MCF 10A (cell line): Measurements from ENCODE around the gene GPR146. TPM values are rescaled to one million over a fixed set of nuclear protein-coding genes. Genes with fewer than 3 reads are reported as not detected.

Experiments
- BruUV-seq: library from RNA; stranded (reverse); fragments of 400-500 nt; replicated peaks from 2 replicates; lab custom pipeline; 2021; lab: Mats Ljungman, UMichigan
- CTCF ChIA-PET: fragments of 300-600 bp; sonication (Branson Sonifier 250); formaldehyde crosslinking; extraction: SDS; loops from one replicate; lab custom pipeline; 2021; ENCODE audit warnings: antibody characterized with exemption, inconsistent platforms; lab: Yijun Ruan, JAX
- POLR2A ChIA-PET: fragments of 300-600, 350-650 bp; sonication (Branson Sonifier 250); formaldehyde crosslinking; extraction: SDS; loops from one replicate; lab custom pipeline; 2020; ENCODE audit warnings: antibody characterized with exemption, inconsistent platforms; lab: Yijun Ruan, JAX
- DNase-seq: peaks from one replicate; pipeline ENCODE4 v3.0.0-alpha.2; 2018; ENCODE audit not compliant: unreplicated experiment
- H3K27ac Mint-ChIP-seq: one replicate; pipeline ENCODE4 v1.8.0; 2022; ENCODE audit warnings: mild to moderate bottlenecking, low read depth, mixed read lengths; ENCODE audit not compliant: unreplicated experiment
- H3K27me3 Mint-ChIP-seq: one replicate; pipeline ENCODE4 v1.8.0; 2022; ENCODE audit warnings: mixed read lengths; ENCODE audit not compliant: insufficient read depth, unreplicated experiment
- H3K36me3 Mint-ChIP-seq: one replicate; pipeline ENCODE4 v1.8.0; 2022; ENCODE audit warnings: mild to moderate bottlenecking, moderate library complexity, mixed read lengths; ENCODE audit not compliant: insufficient read depth, unreplicated experiment
- H3K4me1 Mint-ChIP-seq: one replicate; pipeline ENCODE4 v1.8.0; 2022; ENCODE audit warnings: mixed read lengths; ENCODE audit not compliant: insufficient read depth, unreplicated experiment
- H3K4me3 Mint-ChIP-seq: one replicate; pipeline ENCODE4 v1.8.0; 2022; ENCODE audit warnings: mild to moderate bottlenecking, moderate library complexity, mixed read lengths; ENCODE audit not compliant: unreplicated experiment
- H3K9me3 Mint-ChIP-seq: one replicate; pipeline ENCODE4 v1.8.0; 2022; ENCODE audit warnings: mixed read lengths; ENCODE audit not compliant: unreplicated experiment
- intact Hi-C: fragments of 100-400 bp; cut with micrococcal nuclease; formaldehyde crosslinking; loops from 2 replicates; pipeline ENCODE4 v1.14.1; 2022
- total RNA-seq: library from RNA; stranded (reverse); gene quantifications from 2 replicates; pipeline ENCODE4 v1.2.3, GENCODE V29; 2022
- TF ChIP-seq, protein P1 (sequence below): fragments of 200-600 bp; IDR thresholded peaks from one replicate; pipeline ENCODE4 v1.8.0; 2022; ENCODE audit warnings: antibody characterized with exemption, mild to moderate bottlenecking; ENCODE audit not compliant: unreplicated experiment

Gene GPR146
- total RNA-seq, 1 experiment from 2014 or later: not detected

DNA sequence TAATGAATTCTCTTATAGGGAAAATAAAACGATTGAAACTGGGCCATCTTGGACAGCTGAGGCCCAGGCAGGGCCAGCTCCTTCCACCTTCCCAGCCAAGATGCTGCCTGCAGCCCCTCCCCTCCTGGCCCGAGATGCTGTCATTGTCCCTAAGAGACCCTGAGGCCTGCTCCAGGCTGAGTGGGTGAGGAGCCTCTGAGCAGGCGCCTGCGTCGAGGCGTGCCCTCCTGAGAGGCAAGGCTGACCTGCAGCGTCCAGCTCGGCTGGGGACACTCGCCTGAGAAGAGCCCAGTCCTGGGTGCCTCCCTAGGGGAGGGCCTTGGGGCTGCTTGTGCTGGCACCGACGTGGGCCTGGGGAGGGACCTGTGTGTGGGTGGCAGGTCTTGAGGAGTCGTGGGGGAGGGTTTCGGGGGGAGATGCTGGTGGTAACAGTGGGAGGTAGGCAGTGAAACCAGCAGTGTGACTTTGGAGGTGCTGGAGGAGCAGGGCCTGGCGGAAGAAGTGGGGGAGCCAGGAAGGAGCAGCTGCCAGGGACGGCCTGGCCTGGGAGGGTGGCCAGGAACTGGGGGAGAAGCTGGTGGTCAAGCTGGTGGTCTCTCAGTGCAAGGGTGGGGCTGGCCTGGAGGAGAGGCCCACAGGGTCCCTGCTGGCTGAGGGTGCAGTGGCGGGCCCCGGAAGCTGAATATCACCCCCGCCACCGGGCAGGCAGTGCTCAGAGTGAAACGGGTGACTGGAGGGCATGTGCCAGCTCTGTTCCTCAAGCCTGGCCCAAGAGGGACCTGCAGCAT lies 7.9 kb downstream of the GPR146 start:
- intact Hi-C loops: no loop called here
- Mint-ChIP-seq H3K27me3 (no peaks in the 10 kb centered on the region), H3K27ac (no peak overlapping the region), H3K36me3 (no peaks in the 10 kb centered on the region), H3K4me3 (no peak overlapping the region), H3K4me1 (no peaks in the 10 kb centered on the region), H3K9me3 (no peaks in the 10 kb centered on the region)
- TF ChIP-seq, protein P1, sequence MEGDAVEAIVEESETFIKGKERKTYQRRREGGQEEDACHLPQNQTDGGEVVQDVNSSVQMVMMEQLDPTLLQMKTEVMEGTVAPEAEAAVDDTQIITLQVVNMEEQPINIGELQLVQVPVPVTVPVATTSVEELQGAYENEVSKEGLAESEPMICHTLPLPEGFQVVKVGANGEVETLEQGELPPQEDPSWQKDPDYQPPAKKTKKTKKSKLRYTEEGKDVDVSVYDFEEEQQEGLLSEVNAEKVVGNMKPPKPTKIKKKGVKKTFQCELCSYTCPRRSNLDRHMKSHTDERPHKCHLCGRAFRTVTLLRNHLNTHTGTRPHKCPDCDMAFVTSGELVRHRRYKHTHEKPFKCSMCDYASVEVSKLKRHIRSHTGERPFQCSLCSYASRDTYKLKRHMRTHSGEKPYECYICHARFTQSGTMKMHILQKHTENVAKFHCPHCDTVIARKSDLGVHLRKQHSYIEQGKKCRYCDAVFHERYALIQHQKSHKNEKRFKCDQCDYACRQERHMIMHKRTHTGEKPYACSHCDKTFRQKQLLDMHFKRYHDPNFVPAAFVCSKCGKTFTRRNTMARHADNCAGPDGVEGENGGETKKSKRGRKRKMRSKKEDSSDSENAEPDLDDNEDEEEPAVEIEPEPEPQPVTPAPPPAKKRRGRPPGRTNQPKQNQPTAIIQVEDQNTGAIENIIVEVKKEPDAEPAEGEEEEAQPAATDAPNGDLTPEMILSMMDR: no peak
- no TSS peak for BruUV-seq
- DNase-seq: no peak
- CTCF ChIA-PET: interaction anchor here (1.1 to 3.9 kb wide), 4 partner anchors 13 to 124 kb away, joined by 3 to 25 read pairs (median 6); no protein-coding TSS in a partner anchor
- POLR2A ChIA-PET: no interaction called here

DNA sequence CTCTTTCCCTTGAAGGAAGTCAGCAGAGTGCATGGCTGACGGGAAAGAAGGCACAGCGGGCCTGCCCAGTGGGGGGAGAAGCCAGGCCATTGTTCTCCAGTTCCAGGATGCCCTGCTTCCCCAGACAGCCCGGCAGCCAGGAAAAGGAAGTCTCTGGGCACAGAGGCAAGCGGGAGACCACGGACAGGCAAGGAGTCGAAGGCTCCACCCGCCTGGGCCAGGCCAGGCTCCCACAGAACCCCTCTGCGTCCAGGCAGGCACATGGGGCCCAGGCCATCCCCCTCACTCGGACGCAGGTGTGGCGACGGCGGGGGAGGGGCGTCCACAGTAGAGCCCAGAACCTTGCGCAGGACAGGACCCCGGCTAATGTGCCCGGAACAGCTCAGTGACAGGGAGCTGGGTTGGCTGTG lies 8.7 kb downstream of the GPR146 start:
- BruUV-seq: no TSS peak
- H3K4me1 Mint-ChIP-seq: no peaks in the 10 kb centered on the region
- TF ChIP-seq, protein P1: no peak
- no peaks in the 10 kb centered on the region for H3K27me3 Mint-ChIP-seq
- no peaks in the 10 kb centered on the region for H3K9me3 Mint-ChIP-seq
- POLR2A ChIA-PET: interaction anchor here (1.0 kb wide), 1 partner anchor 8 kb away, joined by 4 read pairs; the partner anchor contains the start of gene GPR146
- H3K27ac Mint-ChIP-seq: no peak overlapping the region
- H3K36me3 Mint-ChIP-seq: peaks cover 3% of the 10 kb centered on the region
- H3K4me3 Mint-ChIP-seq: no peak overlapping the region
- no peak for DNase-seq
- intact Hi-C loops: no loop called here
- CTCF ChIA-PET: interaction anchor here (0.6 to 3.9 kb wide), 2 partner anchors 10 to 13 kb away, joined by 3 to 25 read pairs; no protein-coding TSS in a partner anchor

DNA sequence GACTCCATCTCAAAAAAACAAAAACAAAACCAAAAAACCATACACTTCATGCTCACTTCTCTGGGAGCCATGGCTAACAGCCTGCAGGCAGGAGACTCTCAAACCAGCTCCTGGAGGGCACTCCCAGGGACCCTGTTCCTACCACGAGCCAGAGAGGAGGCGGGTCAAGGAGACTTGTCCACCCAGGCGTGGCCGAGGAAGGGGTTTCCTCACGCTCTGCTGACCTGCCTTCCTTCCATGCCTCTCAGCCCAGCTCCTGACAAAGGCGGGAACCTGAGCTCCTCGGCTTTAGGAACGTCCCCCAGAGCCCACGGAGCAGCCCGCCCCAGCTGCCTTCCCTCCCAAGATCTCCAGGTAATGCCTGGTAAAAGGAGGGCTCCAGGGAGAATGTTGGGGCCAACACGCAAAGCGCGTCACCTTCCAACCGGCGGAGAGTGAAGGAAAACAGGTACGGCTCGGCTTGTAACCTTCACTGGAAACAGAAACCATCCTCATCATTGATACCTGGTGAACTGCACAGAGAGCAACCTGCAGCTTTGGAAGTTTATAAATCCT lies 9.5 kb downstream of the GPR146 start:
- POLR2A ChIA-PET: interaction anchor here (1.0 kb wide), 1 partner anchor 9 kb away, joined by 4 read pairs; the partner anchor contains the start of gene GPR146
- no TSS peak for BruUV-seq
- CTCF ChIA-PET: interaction anchor here (0.8 to 3.9 kb wide), 2 partner anchors 12 to 61 kb away, joined by 3 to 25 read pairs; no protein-coding TSS in a partner anchor
- Mint-ChIP-seq H3K27ac (no peak overlapping the region), H3K9me3 (no peaks in the 10 kb centered on the region), H3K4me3 (no peak overlapping the region), H3K36me3 (peaks cover 4% of the 10 kb centered on the region), H3K27me3 (no peaks in the 10 kb centered on the region), H3K4me1 (no peaks in the 10 kb centered on the region)
- TF ChIP-seq, protein P1: no peak
- DNase-seq: no peak
- intact Hi-C loops: no loop called here

DNA sequence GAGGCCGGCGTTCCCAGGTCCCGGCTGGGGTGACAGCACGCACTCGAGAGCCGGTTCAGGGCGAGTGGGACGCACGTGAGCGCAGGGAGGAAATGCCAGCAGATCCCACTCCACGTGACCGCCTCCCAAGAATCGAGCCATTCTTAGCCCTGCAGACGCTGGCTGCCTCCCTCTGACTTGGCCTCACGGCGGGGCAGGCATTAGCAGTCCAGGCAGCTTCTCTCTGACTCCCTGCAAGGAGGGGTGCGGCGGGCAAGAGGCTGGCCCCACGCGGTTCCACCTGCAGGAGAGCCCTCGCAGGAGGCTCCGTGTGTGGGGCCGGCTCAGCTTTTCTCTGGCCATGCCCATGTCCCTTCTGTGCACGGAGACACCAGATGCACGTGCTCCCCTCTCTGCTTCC lies 10.1 kb downstream of the GPR146 start:
- H3K36me3 Mint-ChIP-seq: peaks cover 4% of the 10 kb centered on the region

More for the DNA sequence above, 10.1 kb downstream of the GPR146 start:
- Mint-ChIP-seq H3K27me3 (no peaks in the 10 kb centered on the region), H3K27ac (no peak overlapping the region), H3K9me3 (no peaks in the 10 kb centered on the region), H3K4me3 (no peak overlapping the region), H3K4me1 (no peaks in the 10 kb centered on the region)
- BruUV-seq: no TSS peak
- intact Hi-C loops: no loop called here
- DNase-seq: no peak
- TF ChIP-seq, protein P1: no peak
- ChIA-PET POLR2A (no interaction called here), CTCF (interaction anchor here (3.9 kb wide), 1 partner anchor 11 kb away, joined by 25 read pairs; no protein-coding TSS in a partner anchor)
